DMS114 treated with DMSO at 0.1 percent for 48 hours (cell line): ENCODE data around the gene FTCD.
"Not testable (repeated sequence)": the region's sequence is repeated elsewhere in the genome, so short reads cannot be mapped to it uniquely, and the experiment has no call there.

Experiments used
- DNase-seq: peaks from one replicate; lab custom pipeline; 2025; ENCODE audit not compliant: unreplicated experiment; lab: John Stamatoyannopoulos, UW

FTCD gene

DNA sequence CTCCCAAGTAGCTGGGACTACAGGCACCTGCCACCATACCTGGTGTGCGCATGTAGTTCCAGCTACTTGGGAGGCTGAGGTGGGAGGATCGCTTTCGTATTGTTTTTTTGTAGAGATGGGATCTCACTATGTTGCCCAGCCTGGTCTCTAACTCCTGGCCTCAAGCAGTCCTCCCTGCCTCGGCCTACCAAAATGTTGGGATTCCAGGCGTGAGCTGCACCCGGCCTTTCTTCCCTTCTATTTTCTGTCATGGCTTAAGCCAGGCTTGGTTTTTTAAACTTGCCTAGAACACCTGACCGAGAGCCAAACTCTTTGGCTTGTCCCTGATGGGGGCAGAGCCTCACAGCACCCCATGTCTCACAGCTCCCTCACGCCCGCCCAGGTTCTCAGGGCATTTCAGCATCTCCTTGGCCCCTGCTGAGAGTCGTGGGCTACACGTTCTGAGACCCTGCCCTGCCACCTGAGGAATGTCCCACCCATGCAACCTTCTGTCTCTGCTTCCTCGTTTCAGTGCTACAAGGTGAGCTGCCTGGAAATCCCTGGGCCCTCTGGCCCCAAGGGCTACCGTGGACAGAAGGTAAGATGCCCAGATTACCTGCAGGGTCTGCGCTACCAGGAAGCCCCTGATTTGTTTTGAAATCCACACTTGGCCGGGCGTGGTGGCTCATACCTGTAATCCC is 41.7 kb downstream of the FTCD start:
- DNase-seq = no peak

GRCh38 chr21:46112725-46113215 is 42.6 kb downstream of the FTCD start:
- no peak for DNase-seq

- no peak for DNase-seq
Observed at GRCh38 chr21:46111857-46112724, 43.3 kb downstream of the FTCD start.

DNA sequence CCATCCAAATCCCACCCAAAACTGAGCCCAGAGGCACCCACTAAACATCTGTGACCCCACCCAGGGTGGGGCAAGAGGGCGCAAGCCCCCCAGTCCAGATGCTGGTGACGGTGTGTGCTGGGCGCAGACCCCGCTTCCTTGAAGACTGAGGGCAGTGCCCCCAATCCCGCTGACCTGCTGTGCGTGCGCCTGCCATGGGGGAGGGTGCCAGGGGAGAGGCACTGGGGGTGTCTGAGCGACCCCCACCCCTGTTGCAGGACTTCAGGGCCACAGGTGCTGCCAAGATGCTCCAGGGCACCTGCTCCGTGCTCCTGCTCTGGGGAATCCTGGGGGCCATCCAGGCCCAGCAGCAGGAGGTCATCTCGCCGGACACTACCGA is 44.2 kb downstream of the FTCD start:
- no peak for DNase-seq

- DNase-seq = no peak
Observed at GRCh38 chr21:46110499-46111192, 44.7 kb downstream of the FTCD start.

DNA sequence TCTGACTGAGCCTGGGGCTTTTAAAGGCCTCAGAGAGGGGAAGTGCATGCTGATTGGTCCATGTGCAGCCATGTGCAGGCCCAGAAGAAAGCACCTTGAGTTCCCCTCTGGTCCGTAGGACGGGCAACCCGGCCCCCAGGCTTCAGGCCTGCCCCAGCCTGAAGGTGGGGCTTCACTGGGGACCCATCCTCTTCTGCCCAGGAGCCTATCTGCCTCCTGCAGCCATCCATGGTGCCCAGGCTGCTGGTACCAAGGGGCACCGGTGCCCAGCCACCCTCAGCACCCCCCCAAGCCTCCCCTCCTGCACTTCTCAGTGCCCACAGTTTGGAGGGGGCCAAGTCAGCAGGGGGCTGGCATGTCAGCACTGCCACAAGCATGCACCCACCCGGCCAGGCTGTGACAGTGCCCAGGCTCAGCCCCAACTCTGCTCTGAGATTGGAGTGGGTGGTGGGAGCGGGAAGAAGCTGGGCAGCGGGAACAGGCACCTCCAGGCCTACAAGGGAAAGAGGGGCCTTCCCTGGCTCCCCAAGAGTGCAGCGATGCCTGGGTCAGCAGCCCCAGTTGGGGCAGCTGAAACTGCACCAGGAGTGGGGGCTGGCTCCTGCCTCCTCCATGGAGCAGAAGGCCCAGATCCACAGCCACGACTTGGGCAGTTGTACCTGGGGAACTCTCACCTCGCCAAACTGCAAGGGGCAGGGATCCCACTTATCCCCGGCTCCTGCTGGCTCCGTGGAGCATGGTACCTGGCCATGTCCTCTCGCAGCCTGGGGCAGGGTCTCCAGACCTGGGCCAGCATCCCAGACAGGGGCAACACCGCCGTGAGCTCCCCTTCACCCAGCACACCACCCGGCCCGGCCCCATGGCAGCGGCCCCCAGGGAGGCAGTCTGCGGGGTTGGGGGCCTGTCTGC is 45.8 kb downstream of the FTCD start:
- DNase-seq = no peak

DNA sequence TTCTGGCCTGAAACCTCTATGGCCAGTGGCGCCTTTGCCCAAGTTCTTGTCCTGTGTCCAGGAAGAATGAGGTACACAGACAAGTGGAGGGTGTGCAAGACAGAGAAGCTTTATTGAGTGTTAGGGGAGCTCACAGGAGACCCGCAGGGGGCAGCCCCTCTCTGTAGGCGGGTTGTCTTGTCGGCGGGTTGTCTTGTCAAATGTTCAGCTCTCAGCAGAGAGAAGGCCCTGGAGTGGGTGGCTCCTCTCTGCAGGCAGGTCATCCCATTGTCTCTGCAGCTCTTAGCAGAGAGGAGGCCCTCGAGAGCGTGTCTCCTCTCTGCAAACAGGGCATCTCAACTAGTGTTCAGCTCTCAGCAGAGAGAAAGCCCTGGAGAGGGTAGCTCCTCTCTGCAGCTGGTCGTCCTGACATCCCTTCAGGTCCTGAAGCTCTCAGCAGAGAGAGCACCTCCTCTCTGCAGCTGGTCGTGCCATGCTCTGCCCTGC is 46.5 kb downstream of the FTCD start:
- no peak for DNase-seq

DNA sequence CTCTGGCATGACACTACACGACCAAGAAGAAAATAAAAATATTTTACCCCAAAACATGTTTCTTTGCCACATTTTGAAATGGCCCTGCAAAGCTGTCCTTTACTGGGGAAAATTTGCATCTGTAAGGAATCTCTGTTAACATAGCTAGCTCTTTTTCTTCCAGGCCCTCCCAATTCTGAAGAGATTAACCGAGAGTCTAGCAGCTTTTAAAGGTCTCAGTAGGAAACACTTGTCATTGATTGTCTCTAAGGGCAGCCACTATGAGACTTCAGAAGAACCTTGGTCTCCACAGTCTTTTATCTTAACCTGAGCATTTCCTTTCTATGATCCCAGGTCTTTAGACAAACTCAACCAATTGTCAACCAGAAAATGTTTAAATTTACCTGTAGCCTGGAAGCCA is 48.0 kb downstream of the FTCD start:
- not testable (repeated sequence) for DNase-seq

DNA sequence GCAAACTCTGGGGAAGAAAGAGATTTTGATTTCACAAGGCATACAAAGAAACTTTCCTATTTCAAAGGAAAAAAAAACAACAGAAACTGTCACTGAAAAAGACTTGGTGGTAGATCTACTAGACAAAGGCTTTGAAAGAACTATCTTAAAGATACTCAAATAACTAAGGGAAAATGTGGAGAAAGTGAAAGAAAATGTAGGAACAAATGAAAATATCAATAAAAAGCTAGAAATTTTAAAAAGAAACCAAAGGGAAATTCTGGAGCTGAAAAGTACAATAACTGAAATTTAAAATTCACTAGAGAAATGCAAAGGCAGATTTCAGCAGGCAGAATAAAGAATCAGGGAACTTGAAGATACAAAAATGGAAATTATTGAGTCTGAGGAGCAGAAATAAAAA is 51.3 kb downstream of the FTCD start:
- DNase-seq = no peak

DNA sequence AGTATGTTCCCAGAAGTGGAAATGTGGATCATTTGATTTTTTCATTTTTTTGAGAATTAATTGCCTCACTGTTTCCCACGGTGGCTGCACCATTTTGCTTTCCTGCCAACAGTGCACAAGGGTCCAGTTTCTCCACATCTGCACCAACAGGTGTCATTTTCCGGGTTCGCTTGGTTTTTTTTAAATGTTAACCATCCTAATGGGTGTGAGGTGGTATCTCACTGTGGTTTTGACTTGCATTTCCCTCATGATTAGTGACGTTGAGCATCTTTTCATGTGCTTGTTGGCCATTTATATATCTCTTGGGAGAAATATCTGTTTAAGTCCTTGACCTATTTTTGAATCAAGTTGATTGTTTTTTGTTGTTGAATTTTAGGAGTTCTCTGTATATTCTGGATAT is 54.5 kb downstream of the FTCD start:
- DNase-seq = no peak

DNA sequence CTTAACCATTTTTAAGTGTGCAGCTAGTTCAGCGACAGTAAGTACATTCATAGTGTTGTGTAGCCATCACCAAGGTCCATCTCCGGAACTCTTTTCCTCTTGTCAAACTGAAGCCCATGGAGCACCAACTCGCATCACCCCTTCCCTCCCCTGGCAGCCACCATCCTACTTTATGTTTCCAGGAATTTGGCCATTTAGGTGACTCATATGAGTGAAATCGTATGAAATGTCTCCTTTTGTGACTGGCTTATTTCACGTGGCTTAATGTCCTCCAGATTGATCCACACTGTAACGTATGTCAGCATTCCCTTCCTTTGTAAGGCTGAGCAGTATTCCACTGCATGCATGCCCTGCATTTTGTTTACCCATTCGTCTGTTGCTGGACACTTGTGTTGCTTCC is 55.0 kb downstream of the FTCD start:
- DNase-seq = no peak

DNA sequence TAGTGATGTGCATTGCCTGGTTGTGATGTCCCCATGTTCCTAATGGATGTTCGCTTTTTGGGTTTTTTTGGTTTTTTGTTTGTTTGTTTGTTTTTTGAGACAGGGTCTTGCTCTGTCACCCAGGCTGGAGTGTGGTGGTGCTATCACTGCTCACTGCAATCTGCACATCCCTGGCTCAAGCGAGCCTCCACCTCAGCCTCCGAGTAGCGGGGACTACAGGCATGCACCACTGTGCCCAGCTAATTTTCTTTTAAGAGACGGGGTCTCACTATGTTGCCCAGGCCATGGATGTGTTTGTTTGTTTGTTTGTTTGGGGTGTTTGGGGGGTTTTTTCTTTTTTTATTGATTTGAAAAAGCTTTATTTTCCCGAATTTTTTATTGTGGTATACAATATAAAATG is 55.4 kb downstream of the FTCD start:
- no peak for DNase-seq

- DNase-seq = no peak
Observed at GRCh38 chr21:46099476-46099875, 55.9 kb downstream of the FTCD start.

- DNase-seq = no peak
Observed at GRCh38 chr21:46098303-46099141, 56.9 kb downstream of the FTCD start.

- DNase-seq = no peak
Observed at GRCh38 chr21:46097336-46098293, 57.8 kb downstream of the FTCD start, which contains the start of gene COL6A2. Gene COL6A2 (plus strand): TSS chr21:46098112.

DNA sequence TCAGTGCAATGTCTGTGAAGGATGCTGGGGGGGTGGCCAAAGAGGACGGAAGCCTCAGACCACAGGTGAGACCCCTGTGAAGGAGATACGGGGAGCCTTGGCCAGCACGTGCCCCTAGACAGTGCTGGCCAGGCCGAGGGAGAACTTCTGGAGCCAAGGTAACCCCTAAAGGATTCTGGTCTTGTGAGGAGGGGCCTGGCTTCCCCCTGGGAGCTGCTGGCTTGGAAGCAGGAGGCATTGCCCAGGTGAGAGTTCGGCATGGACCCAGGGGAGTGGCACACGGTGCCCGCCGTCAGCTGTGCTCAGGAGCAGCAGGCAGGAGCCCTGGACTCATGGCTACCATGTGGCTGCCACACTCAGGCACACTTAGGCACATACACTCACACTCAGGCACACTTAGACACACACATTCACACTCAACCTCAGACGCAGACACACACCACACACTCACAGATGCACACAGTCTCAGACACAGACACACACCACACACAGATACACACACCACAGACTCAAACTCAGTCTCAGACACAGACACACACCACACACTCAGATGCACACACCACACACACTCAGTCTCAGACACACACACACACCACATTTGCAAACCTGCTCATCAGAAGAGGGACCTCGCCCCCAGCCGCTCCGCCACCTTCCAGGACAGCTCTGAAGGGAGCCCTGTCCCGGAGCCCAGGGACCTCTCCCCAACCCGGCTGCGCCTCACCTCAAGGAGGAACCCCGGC is 58.6 kb downstream of the FTCD start:
- DNase-seq = no peak

DNA sequence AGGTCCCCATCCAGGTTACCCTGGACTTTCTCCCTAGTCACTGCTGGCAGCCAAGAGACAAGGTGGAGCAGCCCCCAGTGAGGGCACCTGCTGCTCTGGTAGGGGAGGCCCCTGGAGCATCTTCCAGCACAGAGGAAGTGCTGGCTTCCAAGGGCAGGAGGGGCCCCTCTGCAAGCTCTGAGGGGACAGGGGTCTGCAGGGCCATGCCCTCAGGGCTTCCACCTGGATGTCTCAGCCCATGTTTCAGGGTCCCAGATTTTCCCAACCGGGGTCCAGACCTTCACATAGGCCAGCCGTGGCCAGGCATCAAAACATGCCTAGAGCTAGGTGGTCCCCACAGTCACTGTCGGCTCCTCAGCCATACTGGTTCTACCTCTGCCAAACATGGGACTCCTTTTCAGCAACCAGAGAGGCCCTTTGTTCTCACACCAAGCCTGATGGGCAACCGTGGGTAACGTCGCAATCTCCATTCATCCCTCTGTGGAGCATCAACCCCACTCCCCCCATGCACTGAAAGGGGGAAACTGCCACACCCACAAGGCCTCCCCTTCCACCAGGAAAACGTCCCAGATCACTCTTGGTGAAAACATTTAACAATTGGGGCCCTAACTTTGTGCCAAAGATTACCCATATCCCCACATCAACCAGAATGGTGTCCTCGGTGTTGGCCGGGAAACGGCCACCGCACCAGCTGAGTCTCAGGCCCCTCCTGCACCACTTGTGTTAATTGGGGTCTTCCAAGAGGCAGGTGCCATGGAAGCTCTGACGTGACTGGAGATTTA is 59.4 kb downstream of the FTCD start:
- DNase-seq = no peak
